ENCODE results near the gene XRCC4. TPM values are rescaled to one million over a fixed set of nuclear protein-coding genes. Genes with fewer than 3 reads are reported as not detected.

Gene XRCC4
- total and polyA plus RNA-seq, 4 donors: 2.3 to 4.9 (median 3.0) TPM

GRCh38 chr5:83337453-83338035 is 260.2 kb downstream of the XRCC4 start:
- DNase-seq (ENCODE audit: low spot score): no peak
- H3K27me3 ChIP-seq (ENCODE audit: control insufficient read depth in 4 of 4, insufficient read depth in 4 of 4, low read length in 3 of 4): no peaks in the 10 kb centered on the region
- no peaks in the 10 kb centered on the region for H3K4me1 ChIP-seq (ENCODE audit: control insufficient read depth in 4 of 4, insufficient read depth in 4 of 4, low read length in 3 of 4)
- H3K9ac ChIP-seq (ENCODE audit: low read depth in 1 of 2, low read length in 2 of 2): no peak overlapping the region
- no peak overlapping the region for H3K27ac ChIP-seq (ENCODE audit: low read depth in 1 of 2, low read length in 2 of 2)
- H3K4me3 ChIP-seq (ENCODE audit: low read depth in 1 of 3, low read length in 3 of 3): no peak overlapping the region
- 87% methylated on average over 4 of the region's 4 CpGs for WGBS
- no peaks in the 10 kb centered on the region for H3K9me3 ChIP-seq (ENCODE audit: control insufficient read depth in 4 of 4, low read length in 3 of 4)
- no peaks in the 10 kb centered on the region for H3K36me3 ChIP-seq (ENCODE audit: control insufficient read depth in 4 of 4, insufficient read depth in 3 of 4, low read depth in 1 of 4, low read length in 3 of 4)
- TF ChIP-seq HNF4A (conservative IDR thresholded peaks at IDR 0.05) (no peak), NR2F2 (IDR thresholded peaks at IDR 0.05) (no peak), ATF3 (IDR thresholded peaks at IDR 0.05) (no peak), TAF1 (conservative IDR thresholded peaks at IDR 0.05) (no peak), JUND (IDR thresholded peaks at IDR 0.05) (no peak), FOXA1 (IDR thresholded peaks at IDR 0.05) (no peak), ZBTB33 (IDR thresholded peaks at IDR 0.05) (no peak), SP1 (IDR thresholded peaks at IDR 0.05) (no peak), MAX (IDR thresholded peaks at IDR 0.05) (no peak), FOXA2 (IDR thresholded peaks at IDR 0.05) (no peak), CTCF (IDR thresholded peaks at IDR 0.05; ENCODE audit: low read depth, low read length, missing input control) (no peak), EGR1 (IDR thresholded peaks at IDR 0.05; ENCODE audit: low read depth in 2 of 2) (no peak), HNF4G (IDR thresholded peaks at IDR 0.05) (no peak), RXRA (IDR thresholded peaks at IDR 0.05) (no peak), RAD21 (IDR thresholded peaks at IDR 0.05) (no peak), YY1 (IDR thresholded peaks at IDR 0.05) (no peak), GABPA (IDR thresholded peaks at IDR 0.05 in 1 of 2, conservative IDR thresholded peaks at IDR 0.05 in 1 of 2) (no peak), REST (IDR thresholded peaks at IDR 0.05) (no peak)
